ENCODE data around the gene BIK.

Gene BIK

GRCh38 chr22:43154887-43155536, 44.5 kb downstream of the BIK start:
- no peaks in the 10 kb centered on the region for H3K27me3 Mint-ChIP-seq
- ATAC-seq (replicated peaks), result no peak
- H3K27ac Mint-ChIP-seq, result no peak overlapping the region

GRCh38 chr22:43155789-43156188, 45.2 kb downstream of the BIK start:
- H3K27ac Mint-ChIP-seq, result no peak overlapping the region

More at GRCh38 chr22:43154887-43155536, 44.5 kb downstream of the BIK start:
- peaks cover 13 to 18% of the 10 kb centered on the region in 2 donors for H3K36me3 Mint-ChIP-seq
- H3K4me3 Mint-ChIP-seq, result peak overlapping the region; percentile 21 to 42
- peaks cover 41 to 67% of the 10 kb centered on the region in 2 donors for H3K4me1 Mint-ChIP-seq
- no peaks in the 10 kb centered on the region for H3K9me3 Mint-ChIP-seq
- no peak for DNase-seq

GRCh38 chr22:43156413-43156812, 45.9 kb downstream of the BIK start:
- H3K27ac Mint-ChIP-seq, result peak overlapping the region; percentile 9

More at GRCh38 chr22:43155789-43156188, 45.2 kb downstream of the BIK start:
- H3K9me3 Mint-ChIP-seq, result no peaks in the 10 kb centered on the region
- H3K4me3 Mint-ChIP-seq, result peak overlapping the region; percentile 23 to 51
- peaks cover 16 to 22% of the 10 kb centered on the region in 2 donors for H3K36me3 Mint-ChIP-seq
- no peaks in the 10 kb centered on the region for H3K27me3 Mint-ChIP-seq
- DNase-seq (no peak), ATAC-seq (replicated peaks) (peak in 1 of 2 donors; percentile 13)
- H3K4me1 Mint-ChIP-seq, result peaks cover 42 to 61% of the 10 kb centered on the region in 2 donors

GRCh38 chr22:43157874-43158546, 47.5 kb downstream of the BIK start:
- H3K27ac Mint-ChIP-seq, result peak overlapping the region; percentile 16
- no peaks in the 10 kb centered on the region for H3K27me3 Mint-ChIP-seq

More at GRCh38 chr22:43156413-43156812, 45.9 kb downstream of the BIK start:
- Mint-ChIP-seq H3K36me3 (peaks cover 14 to 22% of the 10 kb centered on the region in 2 donors), H3K4me3 (peak overlapping the region; percentile 23 to 51), H3K27me3 (no peaks in the 10 kb centered on the region), H3K4me1 (peaks cover 38 to 56% of the 10 kb centered on the region in 2 donors), H3K9me3 (no peaks in the 10 kb centered on the region)
- DNase-seq (no peak), ATAC-seq (replicated peaks) (no peak)

GRCh38 chr22:43158778-43159483, 48.4 kb downstream of the BIK start:
- H3K27me3 Mint-ChIP-seq, result no peaks in the 10 kb centered on the region
- H3K9me3 Mint-ChIP-seq, result no peaks in the 10 kb centered on the region
- no peak for ATAC-seq (replicated peaks)
- DNase-seq, result no peak
- no peak overlapping the region for H3K27ac Mint-ChIP-seq
- H3K4me3 Mint-ChIP-seq, result no peak overlapping the region
- H3K36me3 Mint-ChIP-seq, result peaks cover 27 to 35% of the 10 kb centered on the region in 2 donors
- peaks cover 41 to 49% of the 10 kb centered on the region in 2 donors for H3K4me1 Mint-ChIP-seq

More at GRCh38 chr22:43157874-43158546, 47.5 kb downstream of the BIK start:
- Mint-ChIP-seq H3K36me3 (peaks cover 24 to 33% of the 10 kb centered on the region in 2 donors), H3K4me1 (peaks cover 39 to 44% of the 10 kb centered on the region in 2 donors), H3K4me3 (no peak overlapping the region), H3K9me3 (no peaks in the 10 kb centered on the region)
- no peak for ATAC-seq (replicated peaks)
- no peak for DNase-seq

GRCh38 chr22:43159484-43160178, 49.1 kb downstream of the BIK start:
- ATAC-seq (replicated peaks) (no peak), DNase-seq (no peak)
- Mint-ChIP-seq H3K4me1 (peaks cover 42 to 52% of the 10 kb centered on the region in 2 donors), H3K4me3 (no peak overlapping the region), H3K27ac (no peak overlapping the region), H3K9me3 (no peaks in the 10 kb centered on the region), H3K36me3 (peaks cover 31 to 36% of the 10 kb centered on the region in 2 donors), H3K27me3 (no peaks in the 10 kb centered on the region)

- Mint-ChIP-seq H3K9me3 (no peaks in the 10 kb centered on the region), H3K27ac (no peak overlapping the region), H3K4me3 (no peak overlapping the region), H3K27me3 (no peaks in the 10 kb centered on the region), H3K36me3 (peaks cover 31 to 34% of the 10 kb centered on the region in 2 donors), H3K4me1 (peaks cover 35 to 44% of the 10 kb centered on the region in 2 donors)
- DNase-seq (no peak), ATAC-seq (replicated peaks) (no peak)
These were observed 50.1 kb downstream of the BIK start for GRCh38 chr22:43160497-43161126.

GRCh38 chr22:43162412-43163150, 52.0 kb downstream of the BIK start:
- H3K27ac Mint-ChIP-seq, result no peak overlapping the region
- H3K27me3 Mint-ChIP-seq, result no peaks in the 10 kb centered on the region
- no peaks in the 10 kb centered on the region for H3K9me3 Mint-ChIP-seq
- peaks cover 33 to 45% of the 10 kb centered on the region in 2 donors for H3K36me3 Mint-ChIP-seq
- no peak for ATAC-seq (replicated peaks)
- no peak for DNase-seq
- peaks cover 21 to 29% of the 10 kb centered on the region in 2 donors for H3K4me1 Mint-ChIP-seq
- H3K4me3 Mint-ChIP-seq, result no peak overlapping the region

GRCh38 chr22:43163241-43163795, 52.8 kb downstream of the BIK start:
- peaks cover 18 to 22% of the 10 kb centered on the region in 2 donors for H3K4me1 Mint-ChIP-seq
- H3K4me3 Mint-ChIP-seq, result no peak overlapping the region
- H3K36me3 Mint-ChIP-seq, result peaks cover 39 to 53% of the 10 kb centered on the region in 2 donors
- peak; percentile 4 to 11 for ATAC-seq (replicated peaks)
- H3K27me3 Mint-ChIP-seq, result no peaks in the 10 kb centered on the region
- H3K27ac Mint-ChIP-seq, result no peak overlapping the region
- H3K9me3 Mint-ChIP-seq, result no peaks in the 10 kb centered on the region
- no peak for DNase-seq

- DNase-seq, result no peak
- Mint-ChIP-seq H3K4me3 (no peak overlapping the region), H3K27me3 (no peaks in the 10 kb centered on the region), H3K9me3 (no peaks in the 10 kb centered on the region), H3K4me1 (peaks cover 14 to 16% of the 10 kb centered on the region in 2 donors), H3K27ac (no peak overlapping the region), H3K36me3 (peaks cover 41 to 52% of the 10 kb centered on the region in 2 donors)
- ATAC-seq (replicated peaks), result no peak
These were observed 54.1 kb downstream of the BIK start for GRCh38 chr22:43164636-43165035.

GRCh38 chr22:43166132-43166930, 55.8 kb downstream of the BIK start:
- ATAC-seq (replicated peaks) (no peak), DNase-seq (no peak)
- Mint-ChIP-seq H3K36me3 (peaks cover 51 to 61% of the 10 kb centered on the region in 2 donors), H3K27me3 (no peaks in the 10 kb centered on the region), H3K27ac (peak overlapping the region; percentile 20), H3K4me3 (no peak overlapping the region), H3K9me3 (no peaks in the 10 kb centered on the region), H3K4me1 (peaks cover 11 to 16% of the 10 kb centered on the region in 2 donors)

GRCh38 chr22:43167001-43167589, 56.5 kb downstream of the BIK start:
- H3K9me3 Mint-ChIP-seq, result no peaks in the 10 kb centered on the region
- H3K27me3 Mint-ChIP-seq, result no peaks in the 10 kb centered on the region
- ATAC-seq (replicated peaks) (no peak), DNase-seq (no peak)
- peaks cover 48 to 62% of the 10 kb centered on the region in 2 donors for H3K36me3 Mint-ChIP-seq
- no peak overlapping the region for H3K27ac Mint-ChIP-seq
- peaks cover 11 to 16% of the 10 kb centered on the region in 2 donors for H3K4me1 Mint-ChIP-seq
- no peak overlapping the region for H3K4me3 Mint-ChIP-seq

All from stimulated activated naive B cell treated with anti-CD40 and anti-IgM and Interleukin-4, amounts not matched to agents 10 μg/mL and 1 μg/mL and 100 μg/mL, for 72 hours (primary cell).